Forelimb muscle (tissue), 1 donor: ENCODE results near the gene MED15. TPM values are rescaled to one million over a fixed set of nuclear protein-coding genes. Genes with fewer than 3 reads are reported as not detected.

ENCODE experiments used
- DNase-seq: peaks from one replicate; pipeline ENCODE4 v3.0.0-alpha.2; 2013; ENCODE audit warnings: low read depth
- polyA plus RNA-seq: library from polyadenylated mRNA; unstranded; fragments of 120-200 nt; gene quantifications from one replicate; pipeline ENCODE4 v1.2.1, GENCODE V29; 2013; ENCODE audit not compliant: insufficient read length

The MED15 gene
- polyA plus RNA-seq, 1 donor: 43.9 TPM

GRCh38 chr22:20509344-20510047 is 2.1 kb downstream of the MED15 start:
- DNase-seq: peak; percentile 39

- no peak for DNase-seq
Observed at GRCh38 chr22:20510811-20511577, 3.6 kb downstream of the MED15 start.

- no peak for DNase-seq
Observed at GRCh38 chr22:20511578-20512229, 4.3 kb downstream of the MED15 start.

GRCh38 chr22:20514658-20515406 is 7.4 kb downstream of the MED15 start:
- no peak for DNase-seq

GRCh38 chr22:20516399-20516798 is 9.0 kb downstream of the MED15 start:
- DNase-seq: no peak

- no peak for DNase-seq
Observed at GRCh38 chr22:20517422-20517821, 10.0 kb downstream of the MED15 start.

- DNase-seq: no peak
Observed at GRCh38 chr22:20517841-20518592, 10.6 kb downstream of the MED15 start.

GRCh38 chr22:20519558-20519957 is 12.1 kb downstream of the MED15 start:
- DNase-seq: no peak

- DNase-seq: no peak
Observed at GRCh38 chr22:20520093-20520511, 12.7 kb downstream of the MED15 start.

GRCh38 chr22:20522134-20523004 is 15.0 kb downstream of the MED15 start:
- no peak for DNase-seq

GRCh38 chr22:20523086-20523983 is 15.9 kb downstream of the MED15 start:
- no peak for DNase-seq

GRCh38 chr22:20524004-20524481 is 16.6 kb downstream of the MED15 start:
- no peak for DNase-seq

- DNase-seq: no peak
Observed at GRCh38 chr22:20525048-20525447, 17.6 kb downstream of the MED15 start.

GRCh38 chr22:20526305-20526627 is 18.9 kb downstream of the MED15 start:
- DNase-seq: no peak

GRCh38 chr22:20526628-20527355 is 19.4 kb downstream of the MED15 start:
- no peak for DNase-seq

GRCh38 chr22:20528405-20528978 is 21.1 kb downstream of the MED15 start:
- DNase-seq: no peak

- DNase-seq: no peak
Observed at GRCh38 chr22:20530368-20531153, 23.2 kb downstream of the MED15 start.

- no peak for DNase-seq
Observed at GRCh38 chr22:20531154-20531403, 23.7 kb downstream of the MED15 start.
